OCI-LY7 (cell line): ENCODE results near the gene NUDT3.

Experiments used
- CTCF ChIP-seq: fragments of 200-600 bp; sonication (generic); conservative IDR thresholded peaks from 2 replicates; pipeline ENCODE4 v1.5.1; 2014; ENCODE audit warnings: mild to moderate bottlenecking, antibody characterized with exemption, low read length, moderate library complexity, mixed read lengths
- EZH2phosphoT487 ChIP-seq: fragments of 200-600 bp; sonication (generic); IDR thresholded peaks from 2 replicates; pipeline ENCODE4 v1.6.1; 2018; ENCODE audit warnings: low read depth, borderline replicate concordance, mild to moderate bottlenecking, mixed run types, antibody characterized with exemption, low read length, moderate library complexity, mixed read lengths

- TF ChIP-seq CTCF (no peak), EZH2phosphoT487 (no peak)
These were observed 14.0 kb downstream of the NUDT3 start for GRCh38 chr6:34378470-34378869.
